GM18517 (cell line): Measurements from ENCODE around the gene BTN3A1.
"Not testable (repeated sequence)": the region's sequence is repeated elsewhere in the genome, so short reads cannot be mapped to it uniquely, and the experiment has no call there.

Experiments
- ATAC-seq: cut with Tn5 transposase; IDR thresholded peaks from one replicate; pipeline ENCODE4 v1.9.1; 2021; ENCODE audit warnings: mild to moderate bottlenecking, moderate library complexity; ENCODE audit not compliant: unreplicated experiment

Gene BTN3A1

GRCh38 chr6:26438000-26438399, 35.9 kb downstream of the BTN3A1 start:
- ATAC-seq = no peak

GRCh38 chr6:26439151-26440125, 37.4 kb downstream of the BTN3A1 start:
- no peak for ATAC-seq

GRCh38 chr6:26440977-26441358, 38.9 kb downstream of the BTN3A1 start:
- ATAC-seq = no peak

- no peak for ATAC-seq
These were observed 39.9 kb downstream of the BTN3A1 start for GRCh38 chr6:26441977-26442376.

- no peak for ATAC-seq
These were observed 44.0 kb downstream of the BTN3A1 start for GRCh38 chr6:26445934-26446667.

- ATAC-seq = no peak
These were observed 45.2 kb downstream of the BTN3A1 start for GRCh38 chr6:26447257-26447656.

GRCh38 chr6:26450240-26450639, 48.2 kb downstream of the BTN3A1 start:
- ATAC-seq = no peak

- no peak for ATAC-seq
These were observed 50.7 kb downstream of the BTN3A1 start for GRCh38 chr6:26452631-26453235.

- no peak for ATAC-seq
These were observed 52.6 kb downstream of the BTN3A1 start for GRCh38 chr6:26454631-26455030.

- no peak for ATAC-seq
These were observed 53.4 kb downstream of the BTN3A1 start for GRCh38 chr6:26455357-26455970.

- peak; percentile 8 for ATAC-seq
These were observed 55.3 kb downstream of the BTN3A1 start for GRCh38 chr6:26457264-26457805.

GRCh38 chr6:26457806-26458688, 56.0 kb downstream of the BTN3A1 start, which contains the start of gene BTN2A1:
BTN2A1 (plus strand) TSS chr6:26457955; CDS start chr6:26458637, 682 bp downstream.
- peak; percentile 91 for ATAC-seq

GRCh38 chr6:26459023-26459810, 57.1 kb downstream of the BTN3A1 start:
- no peak for ATAC-seq

- not testable (repeated sequence) for ATAC-seq
These were observed 59.3 kb downstream of the BTN3A1 start for GRCh38 chr6:26461353-26461752.

GRCh38 chr6:26464014-26464413, 61.9 kb downstream of the BTN3A1 start:
- ATAC-seq = no peak

GRCh38 chr6:26464416-26465131, 62.5 kb downstream of the BTN3A1 start:
- no peak for ATAC-seq
